GM18873 (cell line): ENCODE results near the gene COL5A3.
"Not testable (repeated sequence)": the region's sequence is repeated elsewhere in the genome, so short reads cannot be mapped to it uniquely, and the experiment has no call there.

Source experiments
- ATAC-seq: cut with Tn5 transposase; IDR thresholded peaks from one replicate; pipeline ENCODE4 v1.9.1; 2021; ENCODE audit warnings: mild to moderate bottlenecking, moderate library complexity, moderate number of reproducible peaks; ENCODE audit not compliant: unreplicated experiment, low FRiP score

COL5A3 gene

GRCh38 chr19:9981406-9982260, 28.7 kb downstream of the COL5A3 start:
- ATAC-seq = no peak

DNA sequence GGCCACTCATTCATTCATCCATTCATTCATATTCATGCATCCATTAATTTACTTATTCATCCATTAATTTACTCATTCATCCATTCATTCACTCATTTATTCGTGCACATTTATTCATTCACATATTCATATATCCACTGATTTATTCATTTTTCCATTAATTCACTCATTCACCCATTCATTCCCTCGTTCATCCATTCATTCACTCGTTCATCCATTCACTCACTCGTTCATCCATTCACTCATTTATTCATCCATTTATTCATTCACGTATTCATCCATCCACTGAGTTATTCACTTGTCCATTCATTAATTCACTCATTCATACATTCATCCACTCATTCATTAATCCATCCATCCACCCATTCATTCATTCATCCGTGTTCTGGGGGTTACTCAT, 38.2 kb downstream of the COL5A3 start:
- ATAC-seq = no peak

DNA sequence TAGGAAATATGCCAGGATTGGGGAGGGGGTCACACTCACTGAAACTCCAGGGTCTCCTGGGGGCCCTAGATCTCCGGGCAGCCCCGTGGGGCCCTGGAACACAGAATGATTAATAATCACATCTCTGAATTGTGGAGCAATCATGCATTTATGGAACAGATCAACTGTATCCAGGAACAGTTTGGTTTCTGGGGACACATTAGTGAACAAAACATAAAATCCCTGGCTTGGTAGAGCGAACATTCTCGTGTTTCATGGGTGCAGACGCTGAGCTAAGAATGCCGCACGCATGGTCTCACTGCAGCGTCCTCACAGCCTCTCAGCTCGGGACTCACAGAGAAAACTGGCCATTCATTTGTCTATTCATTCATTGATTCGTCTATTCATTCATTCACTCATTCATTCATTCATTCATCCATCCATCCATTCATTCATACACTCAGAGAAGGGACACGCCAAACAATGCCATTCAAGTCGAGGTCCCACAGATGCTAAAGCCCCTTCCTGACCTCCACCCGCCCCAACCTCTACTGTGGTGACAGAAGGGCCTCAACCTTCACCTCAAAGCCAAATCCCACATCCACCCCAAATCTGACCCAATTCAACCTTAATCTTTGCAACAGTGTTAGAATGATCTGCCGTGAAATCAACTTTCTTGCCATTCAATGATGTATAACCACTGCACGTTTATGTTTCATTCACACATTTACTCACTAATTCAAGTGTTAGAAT, 39.0 kb downstream of the COL5A3 start:
- ATAC-seq = no peak

GRCh38 chr19:9970481-9970880, 39.8 kb downstream of the COL5A3 start:
- ATAC-seq = no peak

DNA sequence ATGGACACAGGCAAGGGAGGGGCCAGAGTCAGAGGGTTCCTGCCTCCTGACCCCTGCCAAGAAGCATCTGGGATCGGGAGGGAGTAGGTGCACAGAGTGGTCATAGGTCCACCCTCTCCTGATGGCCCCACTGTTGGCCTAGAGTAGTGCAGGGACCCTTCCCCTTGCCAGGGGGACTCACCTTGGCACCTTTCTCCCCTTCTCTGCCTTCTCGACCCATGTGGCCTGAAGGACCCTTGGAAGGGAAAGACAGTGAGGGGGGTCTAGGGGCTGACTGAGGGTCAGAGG, 40.7 kb downstream of the COL5A3 start:
- ATAC-seq = no peak

DNA sequence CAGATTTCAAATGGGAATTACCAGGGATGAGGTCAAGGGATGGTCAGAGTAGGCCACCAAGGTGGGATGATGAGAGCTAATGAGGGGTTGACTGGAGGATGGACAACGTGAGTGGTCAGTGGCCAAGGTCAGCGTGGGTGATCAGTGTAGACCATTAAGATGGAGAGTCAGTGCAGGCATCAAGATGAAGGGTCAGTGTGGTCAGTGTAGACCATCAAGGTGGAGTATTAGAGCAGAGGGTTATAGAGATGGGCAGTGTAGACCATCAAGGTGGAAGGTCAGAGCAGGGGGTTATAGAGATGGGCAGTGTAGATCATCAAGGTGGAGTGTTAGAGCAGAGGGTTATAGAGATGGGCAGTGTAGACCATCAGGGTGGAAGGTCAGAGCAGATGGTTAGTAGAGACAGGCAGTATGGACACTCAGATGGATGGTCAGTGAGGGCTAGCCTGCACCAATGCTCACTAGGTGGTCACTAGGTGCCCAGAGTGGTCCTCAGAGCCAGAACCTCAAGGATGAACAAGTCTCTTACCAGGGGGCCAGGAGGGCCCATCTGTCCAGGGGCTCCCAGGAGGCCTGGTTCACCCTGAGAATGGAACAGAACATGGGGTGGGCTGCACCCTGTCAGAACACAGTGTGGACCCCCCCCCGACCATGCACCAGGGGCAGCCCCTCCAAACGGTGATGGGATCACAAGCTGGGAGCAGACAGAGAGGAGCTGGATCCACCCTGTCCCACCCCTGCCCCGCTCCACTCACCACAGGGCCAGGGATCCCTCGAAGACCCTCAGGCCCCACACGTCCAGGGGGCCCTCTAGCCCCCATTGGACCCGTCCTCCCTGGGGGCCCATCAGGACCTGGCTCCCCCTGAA, 41.2 kb downstream of the COL5A3 start:
- no peak for ATAC-seq

GRCh38 chr19:9967326-9967725, 43.0 kb downstream of the COL5A3 start:
- ATAC-seq = no peak

DNA sequence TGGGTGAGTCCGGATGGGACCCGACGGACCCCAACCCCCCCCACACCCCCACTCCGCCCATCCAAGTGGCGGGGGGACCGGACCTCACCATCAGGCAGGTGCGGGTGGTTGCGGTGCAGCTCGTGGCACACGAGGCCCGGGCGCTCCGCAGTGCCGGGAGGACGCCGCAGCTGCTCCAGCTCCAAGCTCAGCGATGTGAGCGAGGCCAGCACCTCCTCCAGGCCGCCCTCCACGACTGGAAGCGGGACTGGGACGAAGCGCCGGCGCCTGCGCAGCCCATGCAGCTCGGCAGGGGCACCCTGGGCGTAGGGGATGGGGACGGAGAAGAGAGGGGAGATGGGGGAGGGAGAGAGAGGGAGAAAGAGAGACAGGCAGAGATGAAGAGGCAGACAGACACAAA, 43.9 kb downstream of the COL5A3 start:
- no peak for ATAC-seq

DNA sequence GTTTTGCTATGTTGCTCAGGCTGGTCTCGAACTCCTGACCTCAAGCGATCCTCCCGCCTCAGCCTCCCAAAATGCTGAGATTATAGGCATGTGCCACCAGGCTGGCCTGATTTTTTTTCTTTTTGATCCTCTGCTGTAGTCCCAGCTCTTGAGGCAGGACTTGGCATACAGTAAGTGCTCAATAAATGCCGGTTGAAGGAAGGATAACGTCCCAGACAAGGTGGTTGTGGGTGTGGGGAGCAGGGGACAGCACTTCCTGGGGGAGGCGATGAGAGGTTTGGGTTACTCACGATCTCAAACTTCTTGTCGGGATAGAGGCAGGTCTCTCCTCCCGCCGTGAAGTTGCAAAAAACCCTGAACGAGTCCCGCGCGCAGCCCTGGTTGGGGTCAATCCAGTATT, 44.3 kb downstream of the COL5A3 start:
- ATAC-seq = no peak

DNA sequence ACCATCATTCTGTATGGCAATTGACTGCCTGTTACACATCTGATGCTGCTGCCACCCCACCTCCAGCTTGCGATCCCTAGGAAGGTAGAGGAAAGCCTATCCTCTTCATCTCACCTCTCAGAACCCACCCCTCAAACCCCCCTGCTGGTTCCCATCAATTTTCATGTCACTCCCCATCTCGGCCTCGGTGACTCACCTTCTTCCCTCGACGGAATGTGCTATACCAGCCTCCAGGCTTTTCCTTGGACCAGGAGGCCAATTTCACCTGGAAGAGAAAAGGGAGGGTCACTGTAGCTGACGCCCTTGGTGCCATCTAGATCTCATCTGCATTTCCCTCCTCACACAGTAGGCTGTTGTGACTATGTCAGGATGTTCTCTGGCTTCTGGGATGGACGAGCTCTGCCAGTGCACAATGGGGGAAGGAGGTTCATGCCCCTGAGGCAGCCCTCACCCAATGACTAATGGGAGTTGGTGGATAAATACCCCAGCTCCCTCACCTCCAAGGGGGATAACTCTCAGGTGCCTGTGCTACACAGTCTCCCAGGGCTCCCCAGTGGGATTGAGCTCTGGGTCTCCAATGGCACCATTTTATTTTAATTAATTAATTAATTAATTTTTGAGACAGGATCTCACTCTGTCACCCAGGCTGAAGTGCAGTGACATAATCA, 47.5 kb downstream of the COL5A3 start:
- no peak for ATAC-seq

- ATAC-seq = no peak
Observed at GRCh38 chr19:9961103-9961502, 49.2 kb downstream of the COL5A3 start.

GRCh38 chr19:9958379-9958821, 51.9 kb downstream of the COL5A3 start:
- no peak for ATAC-seq

GRCh38 chr19:9956956-9957355, 53.3 kb downstream of the COL5A3 start:
- no peak for ATAC-seq

DNA sequence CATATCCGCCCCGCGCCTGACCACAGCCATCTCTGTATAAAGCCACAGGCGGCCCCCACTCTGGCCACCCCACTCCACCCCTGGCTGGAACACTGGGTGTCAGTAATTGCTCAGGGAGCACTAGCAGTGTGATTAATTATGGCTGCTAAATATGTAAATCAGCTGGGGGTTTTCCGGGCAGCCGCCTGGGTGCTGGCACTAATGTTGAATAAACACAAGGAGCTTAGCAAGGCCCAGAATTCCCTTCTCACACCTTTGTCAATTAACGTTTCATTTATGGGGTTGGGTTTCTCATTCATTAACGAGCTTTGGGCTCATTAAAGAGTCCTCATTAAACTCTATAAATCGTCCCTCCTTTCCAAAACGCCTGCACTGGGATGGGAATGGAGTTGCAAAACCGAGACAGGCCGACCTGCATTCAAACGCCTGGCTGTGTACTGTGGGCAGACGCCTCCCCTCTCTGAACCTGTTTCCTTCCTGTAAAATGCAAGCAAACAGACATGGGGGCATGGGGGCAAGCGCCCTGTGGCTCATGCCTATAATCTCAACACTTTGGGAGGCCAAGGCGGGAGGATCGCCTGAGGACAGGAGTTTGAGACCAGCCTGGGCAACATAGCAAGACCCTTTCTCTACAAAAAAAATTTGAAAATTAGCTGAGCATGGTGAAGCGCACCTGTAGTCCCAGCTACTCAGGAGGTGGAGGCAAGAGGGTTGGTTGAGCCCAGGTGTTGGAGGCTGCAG, 56.3 kb downstream of the COL5A3 start:
- no peak for ATAC-seq

GRCh38 chr19:9952276-9952675, 58.0 kb downstream of the COL5A3 start:
- ATAC-seq = no peak

- ATAC-seq = no peak
Observed at GRCh38 chr19:9947441-9947840, 62.9 kb downstream of the COL5A3 start.

DNA sequence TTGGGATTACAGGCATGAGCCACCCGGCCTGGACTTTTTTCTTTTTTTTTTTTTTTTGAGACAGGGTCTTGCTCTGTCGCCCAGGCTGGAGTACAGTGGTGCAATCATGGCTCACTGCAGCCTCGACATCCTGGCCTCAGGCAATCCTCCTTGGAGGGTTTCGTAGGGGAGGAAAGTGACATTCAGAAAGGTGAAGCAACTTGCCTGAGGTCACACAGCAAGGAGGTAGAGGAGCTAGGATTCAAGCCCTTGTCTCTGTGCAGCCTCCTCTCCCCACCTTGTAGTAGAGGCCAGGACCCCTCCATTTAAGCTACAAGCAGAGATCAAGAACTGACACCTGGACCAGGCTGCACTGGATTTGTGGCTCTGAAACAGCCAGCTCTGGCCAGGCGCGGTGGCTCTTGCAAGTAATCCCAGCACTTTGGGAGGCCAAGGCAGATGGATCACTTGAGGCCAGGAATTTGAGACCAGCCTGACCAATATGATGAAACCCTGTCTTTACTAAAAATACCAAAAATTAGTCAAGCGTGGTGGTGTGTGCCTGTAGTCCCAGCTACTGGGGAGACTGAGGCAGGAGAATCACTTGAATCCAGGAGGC, 63.7 kb downstream of the COL5A3 start:
- ATAC-seq = not testable (repeated sequence)

DNA sequence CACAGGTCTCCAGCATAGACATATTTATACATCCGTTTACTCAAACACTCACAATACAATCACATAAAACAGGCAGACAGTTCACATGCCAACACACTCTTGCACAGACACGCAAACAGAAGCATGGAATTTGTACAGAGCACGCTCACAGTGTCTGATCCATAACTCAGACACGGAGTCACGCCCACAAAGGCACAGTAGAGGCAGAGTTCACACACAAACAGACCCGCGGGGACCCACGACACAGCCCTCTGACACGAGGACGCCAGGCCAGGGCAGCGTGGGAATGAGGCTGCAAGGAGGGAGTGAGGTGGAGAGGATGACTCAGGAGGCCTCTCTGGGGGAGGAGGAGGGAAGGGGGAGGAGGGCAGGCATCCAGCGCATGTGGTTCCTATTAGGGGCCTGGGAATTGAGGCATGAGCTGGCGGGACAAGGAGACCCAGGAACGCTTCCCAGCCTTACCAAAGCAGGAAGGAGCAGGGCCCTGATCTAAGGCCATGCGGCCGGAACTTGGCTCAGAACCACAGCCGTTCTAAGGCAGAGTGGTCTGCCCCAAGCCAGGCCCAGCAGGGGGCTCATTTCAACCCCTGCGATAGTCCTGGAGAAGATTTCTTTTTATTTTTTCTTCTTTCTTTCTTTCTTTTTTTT, 64.9 kb downstream of the COL5A3 start:
- no peak for ATAC-seq

DNA sequence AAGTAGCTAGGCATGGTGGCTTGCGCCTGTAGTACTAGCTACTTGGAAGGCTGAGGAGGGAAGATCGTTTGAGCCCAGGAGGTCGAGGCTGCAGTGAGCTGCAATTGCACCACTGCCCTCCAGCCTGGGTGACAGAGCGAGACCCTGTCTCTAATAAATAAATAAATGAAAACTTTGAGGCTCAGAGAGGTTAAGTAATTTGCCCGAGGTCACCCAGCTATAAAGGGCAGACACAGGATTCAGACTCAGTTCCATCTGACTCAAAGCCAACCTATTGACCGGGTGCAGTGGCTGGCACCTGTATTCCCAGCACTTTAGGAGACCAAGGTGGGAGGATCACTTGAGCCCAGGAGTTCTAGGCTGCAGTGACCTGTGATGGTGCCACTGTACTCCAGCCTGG, 66.6 kb downstream of the COL5A3 start:
- no peak for ATAC-seq
